IPS-NIHi7 (cell line): ENCODE measurements around the gene NXF1.
"Not testable (repeated sequence)": the region's sequence is repeated elsewhere in the genome, so short reads cannot be mapped to it uniquely, and the experiment has no call there.

Source experiments
- DNase-seq: peaks from one replicate; pipeline ENCODE4 v3.0.0; 2012; ENCODE audit warnings: mixed read lengths; ENCODE audit errors: extremely low spot score

Gene NXF1

DNA sequence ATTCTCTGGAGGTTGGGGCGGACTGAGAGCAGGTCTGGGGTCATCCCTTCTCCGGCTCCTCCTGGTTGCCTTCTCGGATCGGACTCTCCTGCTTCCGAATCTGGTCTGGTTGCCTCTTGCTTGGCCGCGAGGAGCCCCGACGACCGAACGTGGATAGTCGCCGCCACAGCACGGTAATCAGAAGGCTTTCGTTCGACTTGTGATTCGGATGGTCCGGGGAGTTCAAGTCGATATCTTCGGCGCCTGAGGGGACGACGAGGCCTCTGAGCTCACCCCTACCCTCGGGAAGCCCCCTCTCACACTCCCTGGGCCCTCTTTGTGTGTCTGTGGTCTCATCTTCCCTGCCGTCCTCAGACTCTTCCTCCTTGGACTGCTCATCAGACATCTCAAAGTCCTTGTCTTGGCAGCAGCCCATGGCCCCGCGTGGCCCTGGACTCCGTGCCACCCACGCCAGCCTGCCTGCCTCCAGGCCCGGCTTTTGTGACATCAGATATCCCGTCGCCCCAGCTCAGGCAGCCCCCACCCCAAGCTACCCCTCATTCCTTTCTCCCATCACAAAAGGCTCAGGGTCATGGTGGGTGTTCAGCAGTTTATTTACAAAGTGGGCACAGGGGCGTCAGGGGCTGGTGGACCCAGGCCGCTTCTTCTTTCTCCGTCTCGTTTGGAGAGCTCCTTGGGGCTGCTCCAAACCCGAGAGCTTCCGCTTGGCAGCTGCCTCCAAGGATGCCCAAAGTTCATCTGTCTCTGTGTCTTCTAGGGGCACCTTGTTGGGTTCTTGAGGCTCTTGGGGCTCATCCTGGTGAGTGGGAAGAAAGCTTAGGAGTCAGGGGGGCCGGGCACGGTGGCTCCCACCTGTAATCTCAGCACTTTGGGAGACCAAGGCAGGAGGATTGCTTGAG lies 27.3 kb upstream of the NXF1 start, which contains the start of gene TEX54:
TSS of gene TEX54 (minus strand) at position 506 of the 899 bp plus-strand sequence.
- DNase-seq = no peak

DNA sequence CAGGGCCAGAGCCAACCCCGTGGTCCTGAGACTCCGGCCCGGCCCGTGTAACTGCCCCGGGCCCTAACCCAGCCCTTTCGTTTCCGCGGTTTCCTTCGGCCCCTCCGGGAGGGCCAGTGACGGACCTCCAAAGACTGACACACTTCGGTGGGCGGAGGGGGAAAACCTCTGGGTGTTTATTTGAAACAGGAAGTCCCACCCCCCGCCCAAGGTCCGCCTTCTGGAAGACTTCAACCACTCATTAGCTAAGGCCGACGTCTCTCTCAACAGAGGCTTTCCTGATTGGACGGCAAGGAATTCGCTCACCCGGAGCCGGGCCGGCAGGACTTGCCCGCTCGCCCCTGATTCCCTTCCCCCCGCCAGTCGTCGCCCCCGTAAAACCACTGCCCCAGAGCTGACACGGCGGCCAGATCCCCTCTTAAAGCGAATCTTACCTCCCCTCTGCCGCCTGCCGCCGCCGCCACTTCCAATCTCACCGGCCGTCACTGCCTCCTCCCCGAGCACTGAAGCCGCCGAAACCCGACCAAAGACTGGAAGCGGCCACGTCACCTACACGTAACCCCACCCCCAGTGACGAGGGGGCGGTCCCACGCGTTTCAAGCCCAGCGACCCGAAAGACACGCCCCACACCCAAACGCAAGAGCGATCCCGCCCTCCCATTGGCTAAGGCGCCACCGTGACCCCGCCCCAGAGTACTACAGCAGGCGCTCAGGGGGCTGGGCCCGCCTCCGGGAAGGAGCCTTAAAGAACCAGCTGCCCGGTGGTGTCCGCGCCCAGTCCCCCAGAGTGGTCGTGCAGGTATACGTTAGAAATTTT lies 26.5 kb upstream of the NXF1 start, which contains the start of gene STX5:
TSS of gene STX5 (minus strand) at position 532 of the 816 bp plus-strand sequence. CDS start 808 bp downstream, outside the sequence.
- peak; percentile 95 for DNase-seq

DNA sequence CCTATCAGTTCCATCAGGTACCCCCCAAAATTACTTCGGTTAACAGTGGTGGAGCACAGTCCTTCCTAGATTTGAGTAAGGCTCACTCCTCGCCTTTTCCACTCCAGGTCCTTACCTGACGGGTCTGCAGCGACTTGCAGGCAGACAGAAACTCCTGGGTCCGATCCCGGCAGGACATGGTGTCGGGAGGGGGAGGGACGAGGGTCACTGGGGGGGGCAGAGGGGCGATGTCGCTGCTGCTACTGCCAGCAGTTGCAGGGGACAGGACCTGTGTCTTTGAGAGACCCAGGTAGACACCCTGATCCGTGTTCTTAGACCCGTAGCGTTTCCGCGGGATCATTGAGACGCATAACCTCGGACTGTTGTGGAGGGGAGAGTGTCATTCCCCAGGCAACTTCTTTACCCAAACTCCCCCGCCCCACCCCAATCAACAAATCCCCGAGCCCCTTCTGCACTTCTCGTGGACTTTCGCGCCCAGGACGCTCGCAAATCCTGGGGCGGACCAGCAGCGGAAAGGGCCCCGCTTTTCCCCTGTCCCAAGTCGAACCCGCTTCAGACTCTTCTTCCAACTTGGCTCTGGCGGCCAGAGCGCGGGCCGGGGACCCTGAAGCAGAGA lies 25.8 kb upstream of the NXF1 start:
- peak; percentile 53 for DNase-seq

DNA sequence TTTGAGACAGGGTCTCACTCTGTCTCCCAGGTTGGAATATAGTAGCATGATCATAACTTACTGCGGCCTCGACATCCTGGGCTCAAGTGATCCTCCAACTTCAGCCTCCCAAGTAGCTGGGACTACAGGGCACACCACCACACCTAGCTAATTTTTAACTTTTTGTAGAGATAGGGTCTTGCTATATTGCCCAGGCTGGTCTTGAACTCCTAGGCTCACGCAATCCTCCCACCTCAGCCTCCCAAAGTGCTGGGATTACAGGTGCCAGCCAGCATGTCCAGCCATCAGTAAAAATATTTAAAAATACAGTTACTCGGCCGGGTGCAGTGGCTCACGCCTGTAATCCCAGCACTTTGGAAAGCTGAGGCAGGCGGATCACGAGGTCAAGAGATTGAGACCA lies 22.9 kb upstream of the NXF1 start:
- not testable (repeated sequence) for DNase-seq

DNA sequence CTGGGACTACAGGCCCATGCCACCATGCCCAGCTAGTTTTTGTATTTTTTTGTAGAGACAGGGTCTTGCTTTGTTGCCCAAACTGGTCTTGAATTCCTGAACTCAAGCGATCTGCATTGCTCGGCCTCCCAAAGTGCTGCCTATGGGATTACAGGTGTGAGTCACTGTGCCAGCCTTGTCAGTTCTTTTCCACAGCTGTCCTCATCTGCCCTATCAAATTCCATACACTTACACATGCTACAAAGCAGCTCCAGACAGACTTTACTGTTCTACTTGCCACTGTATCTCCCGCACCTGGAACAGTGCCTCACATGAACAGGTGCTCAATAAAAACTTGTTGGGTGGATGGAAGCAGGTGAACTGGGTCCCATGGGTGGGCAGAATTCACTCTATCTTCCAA lies 18.4 kb upstream of the NXF1 start:
- no peak for DNase-seq

DNA sequence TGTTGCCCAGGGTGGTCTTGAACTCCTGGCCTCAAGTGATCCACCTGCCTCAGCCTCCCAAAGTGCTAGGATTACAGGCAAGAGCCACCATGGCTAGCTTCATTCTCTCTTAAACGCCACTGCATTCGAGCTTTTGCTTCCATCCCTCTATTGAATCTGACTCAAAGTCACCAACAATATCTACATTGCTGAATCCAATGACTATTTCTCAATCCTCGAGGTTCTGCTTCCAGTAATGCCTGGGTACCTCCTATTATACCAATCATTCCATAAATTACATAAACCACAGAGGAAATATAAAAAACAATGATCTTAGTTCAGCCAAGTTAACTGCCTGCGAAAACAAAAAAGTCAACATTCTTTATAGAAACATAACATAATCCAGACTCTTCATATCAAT lies 11.9 kb upstream of the NXF1 start:
- DNase-seq = no peak

DNA sequence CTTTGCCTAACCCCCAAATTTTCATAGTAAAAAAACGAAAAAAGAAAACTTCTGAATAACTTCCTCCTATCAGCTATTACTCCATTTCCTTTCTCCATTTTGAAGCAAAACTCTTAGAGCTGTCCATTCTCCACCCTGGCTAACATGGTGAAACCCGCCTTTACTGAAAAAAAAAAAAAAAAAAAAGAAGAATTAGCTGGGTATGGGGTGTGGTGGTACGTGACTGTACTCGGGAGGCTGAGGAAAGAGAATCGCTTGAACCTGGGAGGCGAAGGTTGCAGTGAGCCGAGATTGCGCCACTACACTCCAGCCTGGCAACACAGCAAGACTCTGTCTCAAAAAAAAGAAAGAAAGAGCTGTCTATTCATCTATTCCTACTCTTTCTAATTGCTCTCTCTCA lies 11.3 kb upstream of the NXF1 start:
- no peak for DNase-seq

DNA sequence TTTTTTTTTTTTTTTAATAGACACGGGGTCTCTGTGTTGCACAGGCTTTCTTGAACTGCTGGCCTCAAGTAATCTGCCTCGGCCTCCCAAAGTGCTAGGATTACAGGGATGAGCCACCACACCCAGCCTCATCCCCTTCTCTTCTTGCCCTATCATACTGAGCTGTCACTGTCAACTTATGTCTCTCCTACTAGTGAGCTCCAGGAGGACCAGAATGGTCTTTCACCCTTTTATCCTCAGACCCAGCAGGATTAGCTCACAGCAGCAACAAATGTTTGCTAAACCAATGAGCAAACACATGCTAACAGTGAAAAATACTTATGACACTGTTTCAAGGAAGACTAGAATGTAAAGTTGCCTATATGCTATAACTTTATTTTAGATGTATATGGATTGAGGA lies 6.4 kb upstream of the NXF1 start:
- no peak for DNase-seq

DNA sequence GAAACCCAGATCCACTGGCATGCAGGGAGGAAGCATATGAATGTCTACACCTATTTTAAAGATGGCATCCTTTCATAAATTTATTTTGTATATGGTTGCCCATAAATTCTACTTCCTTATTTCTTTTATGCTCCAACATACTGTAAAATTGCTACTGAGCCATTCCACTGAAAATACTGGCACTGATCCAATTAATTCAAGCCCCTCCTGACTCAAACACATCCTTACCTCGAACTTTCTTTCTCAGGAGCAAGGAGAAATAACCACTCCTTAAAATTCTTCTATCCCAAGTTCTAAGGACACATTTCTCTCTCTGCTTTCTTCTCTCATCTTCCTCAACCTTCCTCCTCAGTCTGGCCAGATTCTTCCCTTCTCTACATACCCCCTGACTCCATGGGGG lies 5.5 kb upstream of the NXF1 start:
- no peak for DNase-seq

DNA sequence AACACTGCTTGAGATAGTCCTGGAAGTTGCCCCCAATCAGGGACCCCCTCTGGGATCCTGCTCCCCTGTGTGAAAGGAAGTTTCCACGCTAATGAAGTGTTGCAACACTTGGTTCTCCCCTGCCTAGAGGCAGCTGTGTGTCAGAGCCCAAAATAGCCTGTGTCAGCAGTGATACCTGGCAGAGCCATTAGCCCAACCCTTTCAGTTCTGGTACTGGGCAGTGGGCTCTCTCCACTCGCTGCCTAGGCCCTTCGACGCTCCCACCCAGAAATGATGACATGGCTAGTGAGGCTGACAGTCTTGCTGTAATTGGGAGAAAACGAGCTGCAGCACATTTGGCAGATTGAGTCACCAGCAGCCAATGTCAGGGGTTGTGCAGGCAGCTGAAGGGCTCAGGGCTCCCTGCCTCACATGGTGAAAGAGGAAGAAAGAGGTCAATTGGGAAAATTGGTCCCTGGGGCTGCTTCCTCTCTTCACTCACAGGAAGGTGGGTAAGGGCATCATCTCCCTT lies 1.4 kb upstream of the NXF1 start:
- DNase-seq = no peak

DNA sequence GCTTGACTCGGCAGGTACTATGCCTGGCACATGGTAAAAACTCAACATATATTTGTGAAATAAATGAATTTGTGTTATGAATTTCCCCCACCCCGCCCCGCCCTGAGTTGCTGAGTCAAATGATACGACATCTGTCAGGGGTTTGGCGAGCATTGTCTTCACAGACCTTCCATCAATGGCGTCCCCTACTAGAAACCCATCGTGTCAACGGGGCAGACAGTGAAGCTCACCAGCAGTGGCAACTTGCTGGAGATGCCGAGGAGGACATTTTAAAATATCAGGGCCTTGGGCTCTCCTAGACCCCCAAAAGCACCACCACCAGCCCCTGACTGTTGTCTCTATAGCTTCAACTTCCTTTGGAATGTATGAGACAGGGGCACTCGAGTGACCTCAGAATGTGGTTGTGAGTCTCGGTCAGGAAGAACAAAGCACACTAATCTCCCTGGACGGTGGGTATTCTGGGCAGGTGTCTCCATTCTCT lies 761 bp upstream of the NXF1 start:
- DNase-seq = peak; percentile 20

DNA sequence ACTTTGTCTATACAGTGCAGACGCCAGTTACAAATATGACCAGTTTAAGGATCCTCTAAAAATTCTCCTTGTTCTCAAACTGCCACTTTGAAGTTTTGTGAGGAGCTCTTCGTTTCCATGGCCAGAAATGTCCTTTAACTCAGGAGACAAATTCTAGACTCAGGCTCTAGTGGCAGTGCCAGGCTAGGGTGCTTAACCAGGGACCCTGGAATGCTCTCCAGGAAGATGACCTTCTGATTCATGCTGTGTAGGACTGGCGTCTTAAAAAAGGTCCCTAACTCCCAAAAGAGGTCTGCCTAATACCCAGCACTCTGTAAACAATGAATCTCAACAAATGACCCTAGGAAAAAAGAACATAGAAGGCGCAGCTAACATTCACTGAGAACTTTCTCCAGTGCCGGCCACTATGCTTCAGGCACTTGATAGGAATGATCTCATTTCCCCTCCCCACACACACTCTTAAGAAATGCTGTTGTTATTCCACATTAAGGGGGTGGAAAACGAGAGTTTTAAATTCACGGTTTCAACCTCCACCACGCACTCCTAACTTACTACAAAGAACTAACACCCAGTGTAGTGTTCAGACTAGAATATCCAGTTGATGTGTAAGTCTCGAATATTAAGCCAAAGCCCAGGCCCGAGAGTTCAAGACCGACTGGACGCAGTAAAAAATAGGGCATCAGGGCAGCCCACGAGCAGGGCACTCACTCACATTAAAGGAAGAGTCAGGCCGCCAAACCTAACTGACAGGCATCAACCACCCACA lies 747 bp downstream of the NXF1 start:
- no peak for DNase-seq

DNA sequence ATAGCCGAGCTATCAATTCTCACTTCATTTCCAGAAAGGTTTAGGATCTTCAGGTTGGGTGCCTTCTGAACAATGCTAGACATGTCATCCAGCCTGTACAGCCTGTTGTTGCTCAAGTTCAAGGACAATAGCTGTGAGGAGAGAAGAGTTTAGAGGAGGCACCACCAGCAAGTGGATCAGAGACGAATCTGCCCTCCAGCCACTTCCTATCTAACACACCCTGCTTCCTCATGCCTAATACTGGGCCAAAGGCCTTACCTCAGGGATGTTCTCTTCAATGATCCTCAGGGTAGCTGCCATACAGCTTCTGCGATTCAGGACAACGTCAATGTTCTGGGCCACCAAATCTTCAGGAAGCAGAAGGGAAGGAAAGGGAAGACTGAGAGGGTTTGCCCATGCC lies 4.2 kb downstream of the NXF1 start:
- DNase-seq = no peak

DNA sequence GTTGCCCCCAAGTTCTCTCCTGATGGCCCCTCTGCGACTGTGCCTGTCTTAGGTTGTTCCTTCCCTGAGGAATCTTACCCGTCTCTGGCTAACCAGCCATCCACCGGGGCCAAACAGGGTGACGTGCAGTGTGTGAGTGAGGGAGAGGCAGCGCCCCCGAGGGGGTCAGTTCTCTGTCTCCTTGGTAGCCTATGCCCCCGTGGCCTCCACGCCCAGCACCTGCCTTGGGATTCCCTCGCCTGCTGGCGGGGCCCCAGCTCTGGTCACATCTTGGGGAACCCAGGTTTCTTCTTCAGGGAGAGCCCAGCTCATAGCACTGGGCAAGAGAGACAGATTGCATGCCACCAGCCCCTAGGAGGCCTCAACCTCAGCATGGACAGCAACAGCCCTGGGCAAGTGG lies 5.8 kb downstream of the NXF1 start:
- no peak for DNase-seq

DNA sequence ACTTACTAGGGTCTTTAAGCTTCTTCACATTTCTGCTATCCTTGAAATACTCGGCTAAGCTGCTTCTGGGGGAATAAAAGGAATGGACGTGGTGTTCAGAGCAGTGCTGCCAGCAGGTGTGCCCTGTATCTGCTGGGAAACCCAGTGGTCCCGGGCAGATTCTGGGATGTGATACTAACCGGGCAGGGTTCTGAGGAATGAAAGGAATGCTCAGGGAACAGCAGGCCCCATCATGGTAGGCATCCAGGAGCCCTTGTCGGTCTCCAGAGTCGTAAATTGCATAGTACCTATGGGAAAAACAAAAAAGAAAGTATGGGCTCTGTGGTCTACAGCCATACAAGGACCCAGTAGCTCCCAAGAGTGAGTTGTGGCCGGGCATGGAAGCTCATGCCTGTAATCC lies 9.0 kb downstream of the NXF1 start:
- DNase-seq = no peak

DNA sequence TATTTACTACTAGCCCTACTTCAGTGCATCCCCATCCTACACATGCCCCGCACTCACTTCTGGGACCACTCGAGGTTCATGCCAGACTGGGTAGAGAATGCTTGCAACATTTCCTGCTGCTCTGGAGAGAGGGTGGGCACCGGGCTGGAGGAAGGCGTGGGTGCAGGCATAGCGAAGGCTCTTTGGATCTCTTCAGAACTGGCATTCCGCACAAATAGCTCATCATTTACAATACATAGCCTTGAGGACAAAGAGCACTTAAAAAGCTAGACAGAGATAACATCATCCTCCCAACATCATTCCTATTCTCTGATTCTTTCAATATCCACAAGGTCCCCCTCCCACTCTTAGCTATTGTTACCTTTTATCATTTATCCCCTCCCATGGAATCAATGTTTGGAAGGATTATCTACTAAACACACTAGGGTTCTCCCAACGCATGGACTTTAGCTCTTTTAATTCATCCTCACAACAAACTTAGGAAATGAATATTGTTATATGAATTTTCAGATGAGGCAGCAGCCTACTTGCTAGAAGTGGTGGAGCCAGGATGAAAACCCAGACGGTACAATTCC lies 11.0 kb downstream of the NXF1 start:
- no peak for DNase-seq

DNA sequence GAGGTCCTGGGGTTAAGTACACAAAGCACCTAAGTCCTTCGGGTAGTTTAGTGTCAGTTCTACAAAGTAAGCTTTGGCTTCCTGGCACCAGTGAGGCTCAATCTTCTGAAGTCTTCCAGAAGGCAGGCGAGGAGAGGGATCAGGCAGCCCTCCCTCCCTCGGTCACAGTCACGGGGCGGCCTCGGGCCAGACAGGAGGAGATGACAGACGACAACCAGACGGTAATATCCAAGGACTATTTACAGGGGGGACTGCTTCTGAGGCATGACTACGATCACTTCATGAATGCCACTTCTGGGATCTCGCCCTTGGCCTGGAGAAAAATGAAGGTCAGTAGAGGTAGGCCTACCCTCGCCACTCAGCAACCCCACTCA lies 13.1 kb downstream of the NXF1 start:
- DNase-seq = peak; percentile 42

DNA sequence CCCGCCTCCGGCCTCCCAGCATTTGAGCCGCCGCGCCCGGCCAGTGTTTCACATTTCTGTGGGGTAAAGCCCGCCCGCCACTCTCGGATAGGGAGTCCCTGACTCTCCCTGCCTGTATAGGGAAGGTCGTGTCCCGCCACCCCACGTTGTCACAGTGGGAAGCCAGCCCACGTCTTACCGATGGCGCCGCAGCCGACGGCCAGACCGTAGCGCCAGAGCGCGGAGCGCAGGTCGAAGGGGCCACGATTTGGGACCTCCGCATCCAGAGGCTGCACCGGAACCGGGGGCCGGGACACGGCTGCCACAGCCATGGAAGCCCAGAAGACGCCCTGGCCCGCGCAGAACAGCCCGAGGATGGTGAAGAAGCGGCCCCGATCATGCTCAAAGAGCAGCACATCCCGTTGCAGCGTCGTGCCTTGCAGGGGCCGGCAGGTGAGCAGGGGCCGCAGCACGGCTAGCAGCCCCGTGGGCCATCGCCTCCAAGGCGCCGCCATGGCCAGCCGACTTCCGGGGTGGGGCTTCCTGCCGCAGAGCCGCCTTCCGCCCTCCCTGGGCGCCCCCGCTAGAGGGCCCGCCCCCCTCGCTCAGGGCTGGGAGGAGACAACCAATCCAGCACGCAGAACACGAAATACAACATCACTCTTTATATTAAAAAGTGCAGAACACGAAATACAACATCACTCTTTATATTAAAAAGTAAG lies 13.6 kb downstream of the NXF1 start, which contains the start of gene TMEM223:
TSS of gene TMEM223 (minus strand) at position 506 of the 701 bp plus-strand sequence. CDS start at position 494, 12 bp downstream.
- peak; percentile 93 for DNase-seq

DNA sequence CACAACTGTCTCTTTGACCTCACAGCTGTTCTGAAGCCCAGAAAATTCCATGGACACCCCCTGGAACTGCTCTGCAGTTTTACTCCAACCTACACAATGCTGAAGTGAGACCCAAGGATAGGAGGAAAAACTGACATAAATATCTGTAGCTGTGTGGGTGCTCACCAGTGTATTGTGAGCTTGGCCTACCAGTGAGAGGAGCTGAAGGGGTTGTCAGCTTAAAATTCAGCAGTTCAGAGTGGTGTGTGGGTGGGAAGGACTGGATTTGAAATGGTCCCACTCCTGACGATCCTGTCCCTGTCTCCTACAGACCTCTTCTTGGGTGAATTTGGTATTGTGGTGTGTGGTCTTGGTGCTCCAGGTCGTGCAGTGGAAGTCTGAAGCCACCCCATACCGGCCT lies 15.7 kb downstream of the NXF1 start:
- DNase-seq = no peak

DNA sequence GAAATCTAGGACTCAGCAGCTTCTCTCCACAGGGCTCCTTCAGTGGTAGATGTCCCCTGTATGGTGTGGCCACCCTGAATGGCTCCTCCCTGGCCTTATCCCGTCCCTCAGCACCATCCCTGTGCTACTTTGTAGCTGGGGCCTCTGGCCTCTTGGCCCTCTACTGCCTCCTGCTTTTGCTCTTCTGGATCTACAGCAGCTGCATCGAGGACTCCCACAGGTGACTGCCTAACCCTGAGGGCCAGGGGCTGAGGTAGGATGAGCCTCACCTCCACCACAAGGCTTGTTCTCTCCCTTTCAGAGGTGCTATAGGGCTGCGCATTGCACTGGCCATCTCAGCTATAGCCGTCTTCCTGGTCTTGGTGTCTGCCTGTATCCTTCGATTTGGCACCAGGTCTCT lies 16.2 kb downstream of the NXF1 start:
- no peak for DNase-seq
